HCT116 (cell line): ENCODE data around the gene LRP1. TPM values are rescaled to one million over a fixed set of nuclear protein-coding genes. Genes with fewer than 3 reads are reported as not detected.
A peak's percentile ranks its signal among the peaks of the same experiment; 100 is the strongest.

Source experiments
- CBX3 ChIP-seq: IDR thresholded peaks from 2 replicates; pipeline ENCODE4 v1.6.1; 2012; ENCODE audit warnings: low read depth
- CEBPB ChIP-seq: IDR thresholded peaks from 2 replicates; pipeline ENCODE4 v1.6.1; 2012; ENCODE audit warnings: low read depth
- EGR1 ChIP-seq: IDR thresholded peaks from 2 replicates; pipeline ENCODE4 v1.6.1; 2012; ENCODE audit warnings: low read depth
- ELF1 ChIP-seq: IDR thresholded peaks from 2 replicates; pipeline ENCODE4 v1.6.1; 2012; ENCODE audit warnings: low read depth, borderline replicate concordance
- FOSL1 ChIP-seq: IDR thresholded peaks from 2 replicates; pipeline ENCODE4 v1.6.1; 2012; ENCODE audit warnings: low read depth
- MAX ChIP-seq: IDR thresholded peaks from 2 replicates; pipeline ENCODE4 v1.6.1; 2012
- POLR2AphosphoS5 ChIP-seq: IDR thresholded peaks from 2 replicates; pipeline ENCODE4 v1.6.1; 2011; ENCODE audit warnings: mild to moderate bottlenecking, low read depth, low read length, moderate library complexity
- total RNA-seq: library from RNA; stranded (reverse); gene quantifications from one replicate; pipeline ENCODE4 v1.2.1, GENCODE V29; 2021; ENCODE audit not compliant: unreplicated experiment
- TF ChIP-seq, protein P1 (sequence below), 3 experiments: fragments of 200-600 bp in 1 of 3; sonication (generic) in 1 of 3; IDR thresholded peaks in 2 of 3; conservative IDR thresholded peaks in 1 of 3; 2 replicates each; pipeline ENCODE4 v1.5.1; 2012 to 2017; ENCODE audit warnings: low read depth in 2 of 3, low read length in 2 of 3, antibody characterized with exemption in 1 of 3, borderline replicate concordance in 1 of 3, control low read depth in 1 of 3, mild to moderate bottlenecking in 1 of 3, mixed read lengths in 1 of 3, mixed run types in 1 of 3, moderate library complexity in 1 of 3; ENCODE audit not compliant: insufficient read depth in 1 of 3
- TF ChIP-seq, protein P2 (sequence below): IDR thresholded peaks from 2 replicates; pipeline ENCODE4 v1.6.1; 2011; ENCODE audit warnings: mild to moderate bottlenecking, low read length, moderate library complexity; ENCODE audit not compliant: insufficient replicate concordance; ENCODE audit errors: extremely low read depth

Gene LRP1
- total RNA-seq, 1 experiment from 2014 or later: 12.0 TPM

- TF ChIP-seq ELF1 (no peak), CEBPB (no peak), MAX (no peak), FOSL1 (no peak), CBX3 (no peak), POLR2AphosphoS5 (0 out of 2 replicates have a peak, but pooled peaks have one; percentile 18), EGR1 (no peak)
- TF ChIP-seq, protein P1, sequence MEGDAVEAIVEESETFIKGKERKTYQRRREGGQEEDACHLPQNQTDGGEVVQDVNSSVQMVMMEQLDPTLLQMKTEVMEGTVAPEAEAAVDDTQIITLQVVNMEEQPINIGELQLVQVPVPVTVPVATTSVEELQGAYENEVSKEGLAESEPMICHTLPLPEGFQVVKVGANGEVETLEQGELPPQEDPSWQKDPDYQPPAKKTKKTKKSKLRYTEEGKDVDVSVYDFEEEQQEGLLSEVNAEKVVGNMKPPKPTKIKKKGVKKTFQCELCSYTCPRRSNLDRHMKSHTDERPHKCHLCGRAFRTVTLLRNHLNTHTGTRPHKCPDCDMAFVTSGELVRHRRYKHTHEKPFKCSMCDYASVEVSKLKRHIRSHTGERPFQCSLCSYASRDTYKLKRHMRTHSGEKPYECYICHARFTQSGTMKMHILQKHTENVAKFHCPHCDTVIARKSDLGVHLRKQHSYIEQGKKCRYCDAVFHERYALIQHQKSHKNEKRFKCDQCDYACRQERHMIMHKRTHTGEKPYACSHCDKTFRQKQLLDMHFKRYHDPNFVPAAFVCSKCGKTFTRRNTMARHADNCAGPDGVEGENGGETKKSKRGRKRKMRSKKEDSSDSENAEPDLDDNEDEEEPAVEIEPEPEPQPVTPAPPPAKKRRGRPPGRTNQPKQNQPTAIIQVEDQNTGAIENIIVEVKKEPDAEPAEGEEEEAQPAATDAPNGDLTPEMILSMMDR (IDR thresholded peaks at IDR 0.05 in 2 of 3, conservative IDR thresholded peaks at IDR 0.05 in 1 of 3; ENCODE audit: borderline replicate concordance in 1 of 3, insufficient read depth in 1 of 3, low read depth in 2 of 3, low read length in 2 of 3): peak; percentile 83 to 87 (median 86)
- TF ChIP-seq, protein P2, sequence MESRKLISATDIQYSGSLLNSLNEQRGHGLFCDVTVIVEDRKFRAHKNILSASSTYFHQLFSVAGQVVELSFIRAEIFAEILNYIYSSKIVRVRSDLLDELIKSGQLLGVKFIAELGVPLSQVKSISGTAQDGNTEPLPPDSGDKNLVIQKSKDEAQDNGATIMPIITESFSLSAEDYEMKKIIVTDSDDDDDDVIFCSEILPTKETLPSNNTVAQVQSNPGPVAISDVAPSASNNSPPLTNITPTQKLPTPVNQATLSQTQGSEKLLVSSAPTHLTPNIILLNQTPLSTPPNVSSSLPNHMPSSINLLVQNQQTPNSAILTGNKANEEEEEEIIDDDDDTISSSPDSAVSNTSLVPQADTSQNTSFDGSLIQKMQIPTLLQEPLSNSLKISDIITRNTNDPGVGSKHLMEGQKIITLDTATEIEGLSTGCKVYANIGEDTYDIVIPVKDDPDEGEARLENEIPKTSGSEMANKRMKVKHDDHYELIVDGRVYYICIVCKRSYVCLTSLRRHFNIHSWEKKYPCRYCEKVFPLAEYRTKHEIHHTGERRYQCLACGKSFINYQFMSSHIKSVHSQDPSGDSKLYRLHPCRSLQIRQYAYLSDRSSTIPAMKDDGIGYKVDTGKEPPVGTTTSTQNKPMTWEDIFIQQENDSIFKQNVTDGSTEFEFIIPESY: no peak
Observed at GRCh38 chr12:57175428-57176138, 47.3 kb downstream of the LRP1 start (continued).
